GM19397 (cell line): ENCODE measurements around the gene IGSF3.

Experiments used
- ATAC-seq: cut with Tn5 transposase; IDR thresholded peaks from one replicate; pipeline ENCODE4 v1.9.1; 2021; ENCODE audit warnings: mild to moderate bottlenecking, moderate library complexity; ENCODE audit not compliant: unreplicated experiment

Gene IGSF3

DNA sequence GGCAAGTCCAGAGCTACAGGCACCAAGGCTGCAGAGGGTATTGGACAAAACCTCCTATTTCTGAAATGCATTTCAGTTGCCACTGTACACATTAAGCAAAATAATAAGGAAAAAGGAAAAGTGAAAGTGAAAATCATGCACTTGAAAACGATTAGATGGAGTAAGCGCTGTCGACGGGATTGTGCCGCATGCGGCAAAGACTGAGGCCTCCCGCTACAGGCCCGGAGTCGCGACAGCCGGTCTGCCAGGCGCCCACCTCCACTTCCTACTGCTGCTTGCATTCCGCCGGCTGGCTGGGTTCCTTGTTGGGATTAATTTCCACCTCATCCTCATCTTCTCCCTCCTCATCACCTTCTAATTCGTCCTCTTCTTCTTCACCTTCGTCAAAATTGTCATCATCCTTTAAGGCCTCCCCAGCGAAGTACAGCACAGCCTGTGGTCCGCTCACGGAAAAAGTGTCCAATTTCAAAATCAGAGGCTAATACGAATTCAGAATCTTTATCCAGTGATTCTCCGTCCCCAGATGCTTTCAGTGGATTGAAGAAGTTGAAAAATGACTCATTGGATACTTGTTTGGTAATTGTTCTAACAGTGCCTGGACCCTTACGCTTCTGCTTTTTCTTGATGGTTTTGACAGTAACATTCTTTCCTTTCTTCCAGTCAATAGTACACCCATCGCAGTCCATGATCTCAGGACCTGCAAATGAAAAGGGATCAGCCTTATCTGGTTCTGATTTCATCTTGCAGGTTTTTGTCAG lies 134.7 kb downstream of the IGSF3 start:
- no peak for ATAC-seq

DNA sequence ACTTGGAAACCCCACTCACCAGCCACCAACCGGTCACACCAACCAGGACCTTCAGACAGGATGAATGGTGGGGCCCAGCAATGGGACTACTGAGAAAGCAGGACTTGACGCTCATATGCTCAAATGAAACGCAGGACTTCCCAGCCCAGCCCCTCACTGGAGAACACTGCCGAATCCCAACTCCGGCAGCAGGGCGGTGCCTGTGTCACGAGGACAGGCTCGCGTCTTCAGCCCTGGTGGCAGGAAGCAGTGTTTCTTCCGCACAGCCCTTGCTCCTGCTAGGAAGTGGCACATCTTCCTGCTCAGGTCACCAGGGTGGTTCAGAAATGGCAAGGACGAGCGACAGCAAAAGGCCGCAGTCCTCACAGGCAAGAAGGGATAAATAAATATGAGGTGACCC lies 135.6 kb downstream of the IGSF3 start:
- no peak for ATAC-seq

DNA sequence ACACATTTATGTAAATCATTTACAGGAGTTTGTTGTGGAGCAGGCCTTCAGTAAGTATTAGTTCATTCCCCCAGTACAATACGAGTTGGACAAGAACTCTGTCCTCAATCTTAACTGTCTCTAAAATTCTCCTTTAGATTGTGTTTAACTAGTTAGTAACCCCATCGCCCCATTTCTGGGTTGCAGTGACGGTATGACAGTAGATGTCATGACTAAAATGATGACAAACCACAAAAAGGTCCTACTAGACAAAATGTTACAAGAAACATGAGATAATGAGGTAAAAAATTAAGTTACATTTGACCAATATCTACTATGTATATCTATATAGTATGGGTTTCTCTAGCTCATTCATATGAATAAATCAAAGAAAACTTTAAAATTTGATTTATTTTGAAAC lies 137.9 kb downstream of the IGSF3 start:
- ATAC-seq = no peak

DNA sequence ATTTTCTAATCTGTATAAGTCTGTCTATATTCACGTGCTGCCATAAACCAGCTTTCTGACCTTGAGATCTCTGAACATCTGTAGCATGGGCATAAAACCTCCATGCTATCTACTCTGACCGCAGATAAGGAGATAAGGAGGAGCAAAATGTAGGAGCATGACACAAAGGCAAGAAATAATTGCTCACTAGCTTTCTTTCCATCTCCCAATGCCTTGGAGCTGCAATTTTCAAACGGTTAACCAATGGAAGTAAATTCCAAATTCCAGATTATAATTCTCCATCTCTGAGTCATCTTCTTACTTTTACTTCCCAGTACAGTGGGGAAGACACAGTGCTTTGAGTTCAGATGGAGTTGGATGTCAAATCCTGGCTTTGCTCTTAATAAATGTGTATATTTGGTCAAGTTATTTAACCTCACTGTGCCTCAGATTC lies 138.3 kb downstream of the IGSF3 start:
- no peak for ATAC-seq

DNA sequence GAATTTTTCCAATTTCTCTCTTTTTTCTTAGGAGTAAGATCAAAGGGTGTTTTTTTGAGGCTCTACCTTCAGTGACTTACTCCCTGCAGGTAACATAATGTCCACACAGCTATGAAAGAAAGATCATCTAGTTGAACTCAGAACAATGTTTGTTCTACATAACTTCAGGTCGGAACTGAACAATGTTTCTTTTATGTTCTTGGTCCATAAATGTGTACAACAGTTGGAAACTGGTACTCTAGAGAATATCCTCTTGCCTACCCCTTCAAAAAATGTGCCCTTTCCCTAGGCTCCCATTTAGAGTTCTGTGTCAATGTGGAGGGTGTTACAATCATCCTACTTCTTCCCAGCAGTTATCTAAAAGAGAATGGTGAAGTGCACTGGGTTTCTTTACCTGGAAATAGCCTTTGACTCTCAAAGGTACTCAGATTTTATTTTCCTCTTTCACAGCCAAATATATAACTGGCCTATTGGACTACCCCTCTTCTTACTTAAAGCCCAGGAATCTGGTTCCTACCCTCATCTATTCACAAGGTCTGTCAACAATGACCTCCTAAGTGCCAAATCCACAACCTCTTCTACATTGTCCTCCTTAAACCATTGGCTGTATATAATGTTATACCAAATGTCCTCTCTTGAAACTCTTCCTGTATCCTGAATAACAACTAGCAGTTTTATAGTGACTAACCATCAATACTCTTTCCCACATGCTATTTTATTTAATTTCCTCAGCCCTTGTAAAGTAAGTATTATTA lies 139.0 kb downstream of the IGSF3 start:
- no peak for ATAC-seq

DNA sequence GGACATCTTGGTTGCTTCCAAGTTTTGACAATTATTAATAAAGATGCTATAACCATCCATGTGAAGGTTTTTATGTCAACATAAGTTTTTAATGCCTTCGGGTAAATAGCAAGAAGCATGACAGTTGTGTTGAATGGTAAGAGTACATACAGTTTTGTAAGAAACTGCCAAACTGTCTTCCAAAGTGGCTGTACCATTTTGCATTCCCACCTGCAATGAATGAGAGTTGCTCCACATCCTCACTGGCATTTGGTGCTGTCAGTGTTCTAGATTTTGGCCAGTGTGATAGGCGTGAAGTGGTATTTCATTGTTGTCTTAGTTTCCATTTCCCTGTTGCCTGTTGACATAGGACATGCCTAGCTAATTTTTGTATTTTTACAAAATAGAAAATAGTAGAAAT lies 142.1 kb downstream of the IGSF3 start:
- no peak for ATAC-seq
